GM18870 (cell line): ENCODE results near the gene DSTYK.

Source experiments
- ATAC-seq: cut with Tn5 transposase; IDR thresholded peaks from one replicate; pipeline ENCODE4 v1.9.1; 2021; ENCODE audit warnings: moderate library complexity; ENCODE audit not compliant: unreplicated experiment

DSTYK gene

DNA sequence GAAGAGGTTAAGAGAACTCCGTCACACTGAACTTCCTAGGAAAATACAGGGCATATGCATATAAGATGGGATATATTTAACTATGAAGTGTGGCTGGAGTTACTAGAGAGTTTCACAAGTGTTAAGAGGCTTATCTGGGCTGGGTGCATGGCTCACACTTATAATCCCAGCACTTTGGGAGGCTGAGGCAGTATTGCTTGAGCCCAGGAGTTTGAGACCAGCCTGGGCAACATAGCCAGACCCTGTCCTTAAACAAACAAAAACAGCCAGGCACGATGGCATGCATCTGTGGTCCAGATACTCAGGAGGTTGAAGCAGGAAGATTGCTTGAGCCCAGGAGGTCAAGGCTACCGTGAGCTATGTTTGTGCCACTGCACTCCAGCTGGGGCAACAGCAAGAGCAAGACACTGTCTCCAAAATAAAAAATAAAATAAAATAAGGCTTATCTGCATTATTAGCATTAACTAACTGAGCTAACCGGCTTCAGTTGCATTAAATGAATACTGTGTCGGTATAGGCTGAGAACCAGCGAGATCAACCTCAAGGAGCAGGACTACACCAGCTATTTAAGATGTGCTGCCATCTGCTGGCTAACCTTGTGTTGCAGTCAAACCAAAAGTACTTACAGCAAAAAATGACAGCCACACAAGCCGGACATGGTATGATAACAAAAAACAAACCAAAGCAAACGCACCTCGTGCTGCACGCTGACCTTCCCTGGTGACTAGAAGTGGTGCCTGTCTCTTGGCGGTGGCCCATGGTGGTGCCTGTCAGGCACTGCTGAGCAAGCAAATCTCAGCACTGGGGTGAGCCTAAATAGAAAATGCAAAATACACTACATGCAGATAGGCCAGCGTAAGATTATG is 70.0 kb downstream of the DSTYK start:
- no peak for ATAC-seq

DNA sequence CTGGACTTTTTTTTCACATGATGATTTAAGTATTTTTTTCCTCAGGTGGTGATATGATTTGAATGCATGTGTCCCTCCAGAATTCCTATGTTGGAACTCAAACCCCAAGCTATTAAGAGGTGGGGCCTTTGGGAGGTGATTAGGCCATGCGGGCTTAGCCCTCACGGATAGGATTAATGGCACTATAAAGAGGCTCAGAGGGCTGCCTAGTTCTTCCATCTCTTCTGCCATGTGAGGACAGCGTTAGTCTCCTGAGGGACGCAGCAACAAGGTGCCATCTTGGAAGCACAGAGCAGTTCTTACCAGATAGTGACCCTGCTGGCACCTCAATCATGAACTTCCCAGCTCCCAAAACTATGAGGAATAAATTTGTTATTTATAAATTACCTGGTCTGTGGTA is 71.4 kb downstream of the DSTYK start:
- no peak for ATAC-seq

DNA sequence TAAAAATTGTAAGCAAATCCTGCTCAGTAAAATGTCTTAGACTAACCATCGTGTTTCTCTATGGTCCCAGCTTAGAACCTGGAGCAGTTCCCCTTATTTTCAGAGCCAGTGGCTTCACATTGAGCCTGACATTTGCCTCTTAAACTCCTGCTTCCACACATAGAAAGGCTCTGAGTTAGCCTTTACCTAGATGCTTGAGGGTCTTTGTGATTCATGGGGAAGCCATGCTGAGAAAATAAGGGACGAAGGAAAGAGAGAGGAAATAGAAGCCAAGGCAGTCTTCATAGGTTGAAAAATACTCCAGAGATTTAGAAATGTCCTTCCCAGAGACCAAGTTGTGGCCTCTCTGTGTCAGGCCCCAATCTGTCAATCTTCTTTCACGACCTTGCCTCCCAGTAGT is 73.6 kb downstream of the DSTYK start:
- no peak for ATAC-seq

DNA sequence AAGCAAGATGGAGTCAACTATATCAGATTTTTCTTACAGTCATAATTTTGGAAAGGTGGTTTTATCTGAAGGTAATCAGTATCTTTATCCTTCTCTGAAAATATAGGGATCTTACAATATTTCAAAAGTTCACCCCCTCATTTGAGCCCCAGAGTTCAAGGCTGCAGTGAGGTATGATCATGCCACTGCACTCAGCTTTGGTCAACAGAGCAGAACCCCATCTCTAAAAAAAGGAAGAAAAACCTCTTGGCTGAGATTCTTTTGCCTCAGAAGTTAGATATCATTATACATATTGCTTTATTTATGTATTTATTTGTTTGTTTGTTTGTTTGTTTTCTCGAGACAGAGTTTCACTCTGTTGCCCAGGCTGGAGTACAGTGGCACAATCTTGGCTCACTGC is 78.2 kb downstream of the DSTYK start:
- ATAC-seq = no peak

DNA sequence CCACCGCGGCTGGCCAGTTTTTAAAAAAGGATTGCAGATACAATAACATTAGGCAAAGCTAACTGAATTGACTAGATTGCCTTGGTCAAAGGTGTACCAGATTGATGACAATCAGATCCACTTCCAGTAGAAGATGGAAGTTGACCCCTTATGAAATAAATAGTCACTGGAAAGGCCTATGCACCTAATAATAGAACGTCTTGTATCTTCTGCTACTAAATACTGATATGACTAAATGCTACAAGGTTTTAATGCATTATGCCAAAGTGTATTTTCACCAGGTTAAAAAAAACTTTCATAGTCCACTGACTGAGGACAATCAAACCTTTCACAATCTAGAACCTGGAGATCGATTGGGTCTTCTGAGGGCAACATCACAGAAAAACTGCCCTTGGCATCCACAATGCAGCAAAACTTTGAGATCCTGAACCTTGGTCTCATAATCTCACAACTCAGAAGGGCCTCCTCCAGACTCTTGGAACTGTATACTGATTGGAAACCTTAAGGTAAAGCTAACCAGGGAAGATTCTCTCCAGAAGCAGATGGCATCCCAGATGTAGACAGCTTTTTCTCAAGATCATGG is 82.0 kb downstream of the DSTYK start:
- no peak for ATAC-seq

DNA sequence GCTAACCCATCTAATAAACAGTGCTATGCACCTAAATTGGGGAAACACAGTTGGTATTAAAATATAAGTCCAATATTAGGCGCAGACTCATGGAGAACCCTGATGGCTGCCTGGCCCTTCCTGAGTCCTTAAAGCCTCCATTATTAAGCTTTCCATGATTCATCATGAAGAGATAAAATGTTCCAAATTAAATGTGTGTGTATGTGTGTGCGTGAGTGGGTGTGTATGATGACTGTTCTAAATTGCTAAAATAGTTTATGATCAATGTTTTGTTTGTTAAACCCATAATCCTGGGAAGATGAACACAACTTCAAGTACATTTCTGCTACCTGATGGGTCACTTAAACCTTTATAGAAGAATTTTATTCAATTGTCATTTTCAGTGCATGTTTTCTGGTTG is 83.5 kb downstream of the DSTYK start:
- no peak for ATAC-seq

DNA sequence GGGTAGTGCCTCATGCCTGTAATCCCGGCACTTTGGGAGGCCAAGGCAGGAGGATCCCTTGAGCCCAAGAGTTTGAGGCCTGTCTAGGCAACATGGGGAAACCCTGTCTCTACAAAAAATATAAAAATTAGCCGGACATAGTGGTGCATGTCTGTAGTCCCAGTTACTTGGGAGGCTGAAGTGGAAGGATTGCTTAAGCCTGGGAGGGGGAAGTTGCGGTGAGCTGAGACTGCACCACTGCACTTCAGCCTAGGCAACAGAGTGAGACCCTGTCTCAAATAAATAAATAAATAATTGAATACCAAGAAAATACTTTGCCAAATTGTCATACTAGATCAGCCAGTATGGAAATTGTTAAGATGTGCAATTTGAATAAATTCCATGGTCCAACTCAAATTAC is 83.9 kb downstream of the DSTYK start:
- ATAC-seq = no peak

DNA sequence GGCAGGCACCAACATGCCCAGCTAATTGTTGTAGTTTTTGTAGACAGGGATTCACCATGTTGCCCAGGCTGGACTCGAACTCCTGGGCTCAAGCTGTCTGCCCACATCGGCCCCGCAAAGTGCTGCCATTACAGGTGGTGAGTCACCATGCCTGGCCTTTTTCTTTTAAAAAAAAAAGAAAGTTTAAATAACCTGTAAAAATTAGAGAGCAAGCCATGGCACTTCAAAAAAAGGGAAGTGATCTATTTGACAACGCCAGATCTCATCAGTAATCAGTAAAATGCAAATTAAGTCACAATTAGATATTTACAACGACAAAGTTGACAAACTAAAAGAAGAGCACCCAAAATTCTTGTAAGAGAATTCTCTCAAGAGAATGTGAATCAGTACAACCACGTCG is 86.8 kb downstream of the DSTYK start:
- no peak for ATAC-seq

DNA sequence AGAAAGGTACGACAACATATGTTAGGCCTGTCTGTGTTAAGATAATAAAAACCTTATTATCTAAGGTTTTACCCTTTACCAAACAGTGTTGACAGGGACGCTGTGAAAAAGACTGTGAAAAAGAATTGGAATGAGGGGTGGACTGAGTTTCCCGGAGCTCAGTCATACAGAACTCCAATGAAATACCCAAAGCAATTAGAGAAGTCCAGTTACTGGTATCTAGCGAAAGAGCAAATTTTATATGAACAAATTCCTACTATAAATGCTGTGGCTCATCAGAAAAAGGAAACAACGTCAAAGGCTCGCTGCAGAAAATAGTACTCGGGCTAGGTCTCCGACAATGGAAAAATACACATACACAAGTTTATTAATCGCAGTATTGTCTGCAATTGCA is 89.0 kb downstream of the DSTYK start:
- peak; percentile 23 for ATAC-seq

DNA sequence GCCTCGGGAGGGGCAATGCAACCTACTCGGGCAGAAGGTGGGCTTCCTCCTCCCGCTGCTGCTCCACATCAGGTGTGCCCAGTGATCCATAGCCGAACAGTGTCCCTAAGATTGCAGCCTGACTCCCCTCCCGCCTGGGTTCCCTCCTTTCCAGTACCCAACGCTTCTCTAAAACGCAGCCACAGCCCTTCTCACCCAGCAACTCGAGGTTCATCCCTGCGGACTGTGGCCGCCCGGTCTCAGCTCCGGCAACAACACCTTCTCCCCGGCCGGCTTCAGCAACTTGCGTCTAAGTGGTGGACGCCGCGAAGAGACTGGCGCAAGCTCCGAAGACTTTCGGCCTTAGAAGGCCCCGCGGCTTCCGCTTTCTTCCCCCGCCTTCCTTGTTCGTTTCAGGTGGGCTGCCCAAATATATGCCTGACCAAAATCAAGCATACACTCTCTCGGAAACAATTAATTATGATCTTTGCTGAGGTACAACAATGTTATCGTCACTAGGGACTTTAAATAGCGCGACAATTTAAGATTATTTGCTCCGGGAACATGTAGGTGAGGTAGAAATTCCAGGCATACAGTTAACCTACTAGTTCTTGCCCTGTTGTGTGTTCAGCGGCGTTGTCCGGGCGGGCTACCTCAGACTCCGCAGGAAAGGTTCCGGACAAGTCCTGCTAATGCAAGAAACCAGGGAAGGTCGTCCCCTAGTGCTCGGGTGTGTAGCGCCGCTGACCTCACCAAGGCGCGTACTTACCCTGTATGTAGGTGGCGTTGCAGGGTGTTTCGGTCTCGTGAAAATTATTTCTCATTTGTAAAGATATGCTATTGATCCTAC is 89.6 kb downstream of the DSTYK start, which contains the start of gene RBBP5:
RBBP5 (minus strand) TSS at position 319 of the 829 bp plus-strand sequence; CDS start at position 214, 105 bp downstream.
- ATAC-seq = peak; percentile 93

DNA sequence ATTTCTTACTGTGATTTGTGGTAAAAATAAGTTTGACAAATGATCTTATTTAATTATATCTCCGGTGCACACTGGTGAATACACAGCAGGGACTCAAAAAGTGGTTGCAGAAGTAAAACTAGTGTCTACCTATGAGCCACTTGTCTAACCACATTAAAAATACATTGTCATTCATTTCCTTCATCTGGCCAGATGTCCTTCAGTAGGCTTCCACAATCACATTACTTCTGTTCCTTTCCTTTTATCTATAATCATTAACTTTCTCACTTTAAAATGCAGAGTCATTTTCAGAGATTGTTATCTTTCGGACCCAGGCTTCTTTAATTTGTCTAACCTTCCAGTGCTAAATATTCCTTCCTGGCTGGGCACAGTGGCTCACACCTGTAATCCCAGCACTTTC is 92.8 kb downstream of the DSTYK start:
- no peak for ATAC-seq

DNA sequence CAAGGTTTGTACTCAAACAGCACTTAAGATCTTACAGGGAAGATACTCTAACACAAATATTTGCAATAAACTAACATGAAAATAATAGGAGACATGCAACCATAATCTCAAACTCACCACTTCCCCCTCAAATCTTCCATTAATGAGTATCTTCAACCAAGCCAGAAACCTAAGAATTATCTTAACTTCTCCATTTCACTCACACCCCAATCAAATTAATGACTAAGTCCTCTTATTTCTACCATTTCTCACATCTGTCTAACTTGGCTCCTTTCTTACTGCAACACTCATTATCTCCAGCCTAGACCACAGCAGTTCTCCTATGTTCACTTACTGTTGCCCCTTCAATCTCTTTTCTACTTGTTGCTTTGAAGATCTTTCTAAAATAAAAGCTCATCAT is 100.1 kb downstream of the DSTYK start:
- ATAC-seq = no peak

DNA sequence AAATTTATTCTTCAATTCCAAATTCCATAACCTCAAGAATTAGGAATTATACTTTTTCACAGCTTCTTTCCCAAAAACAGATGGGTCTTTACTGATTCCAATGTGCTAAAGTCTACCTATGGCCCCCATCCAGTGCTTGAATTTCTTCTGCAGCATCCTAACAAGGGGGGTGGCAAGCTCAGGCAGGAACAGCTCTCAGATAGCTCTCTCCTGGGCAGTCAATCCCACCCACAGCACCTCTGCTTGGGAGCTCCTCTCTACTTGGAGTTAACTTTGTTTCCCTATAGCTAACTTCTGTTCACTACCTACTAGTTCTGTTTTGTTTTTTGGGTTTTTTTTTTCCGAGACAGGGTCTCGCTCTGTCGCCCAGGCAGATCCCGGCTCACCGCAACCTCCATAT is 101.8 kb downstream of the DSTYK start:
- no peak for ATAC-seq

DNA sequence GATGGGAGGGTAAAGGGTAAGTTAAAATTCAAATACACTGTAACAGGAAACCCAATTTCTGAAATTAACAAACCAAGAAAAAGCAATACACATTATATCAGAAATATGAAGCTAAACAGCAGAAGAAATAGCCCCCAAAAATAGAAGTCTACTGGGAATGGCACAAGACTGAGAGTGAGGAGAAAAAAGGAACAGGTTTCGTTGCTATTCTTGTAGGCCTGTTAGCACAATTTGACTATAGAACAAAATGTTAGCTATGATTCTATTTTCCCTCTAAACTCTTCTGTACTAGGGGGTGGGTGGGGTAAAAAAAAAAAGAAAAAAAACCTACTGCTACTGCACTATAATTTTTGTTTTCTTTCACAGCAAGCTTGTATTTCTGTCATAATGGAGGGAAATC is 102.2 kb downstream of the DSTYK start:
- no peak for ATAC-seq

DNA sequence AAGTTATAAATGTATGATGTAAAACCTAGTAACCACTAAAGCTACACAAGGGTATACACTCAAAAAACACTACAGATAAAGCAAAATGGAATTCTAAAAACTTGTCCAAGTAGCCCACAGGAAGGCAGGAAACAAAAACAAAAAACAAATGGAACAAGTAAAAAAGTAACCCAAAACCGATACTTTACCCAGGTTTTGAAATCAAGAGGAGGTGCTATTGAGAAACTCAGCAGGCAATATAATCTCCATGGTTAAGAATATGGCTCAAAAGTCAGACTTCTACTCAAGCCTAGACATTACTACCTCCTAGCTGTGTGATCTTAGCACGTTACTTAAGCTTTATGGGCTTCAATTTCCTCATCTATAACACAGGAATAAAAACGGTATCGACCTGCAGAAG is 103.0 kb downstream of the DSTYK start:
- ATAC-seq = no peak

DNA sequence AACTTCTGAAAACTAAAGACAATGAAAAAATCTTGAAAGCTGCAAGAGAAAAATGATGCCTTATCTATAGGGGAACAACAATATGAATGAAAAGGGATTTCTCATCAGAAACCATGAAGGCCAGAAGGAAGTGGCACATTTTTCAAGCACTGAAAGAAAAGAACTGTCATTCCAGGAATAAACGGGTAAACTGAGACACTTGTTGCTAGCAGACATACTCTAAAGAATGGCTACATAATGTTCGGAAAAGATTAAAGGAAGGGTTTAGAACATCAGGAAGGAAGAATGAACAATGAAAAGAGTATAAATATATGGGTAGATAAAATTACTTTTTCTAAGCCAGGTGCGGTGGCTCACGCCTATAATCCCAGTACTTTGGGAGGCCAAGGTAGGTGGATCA is 104.2 kb downstream of the DSTYK start:
- no peak for ATAC-seq

DNA sequence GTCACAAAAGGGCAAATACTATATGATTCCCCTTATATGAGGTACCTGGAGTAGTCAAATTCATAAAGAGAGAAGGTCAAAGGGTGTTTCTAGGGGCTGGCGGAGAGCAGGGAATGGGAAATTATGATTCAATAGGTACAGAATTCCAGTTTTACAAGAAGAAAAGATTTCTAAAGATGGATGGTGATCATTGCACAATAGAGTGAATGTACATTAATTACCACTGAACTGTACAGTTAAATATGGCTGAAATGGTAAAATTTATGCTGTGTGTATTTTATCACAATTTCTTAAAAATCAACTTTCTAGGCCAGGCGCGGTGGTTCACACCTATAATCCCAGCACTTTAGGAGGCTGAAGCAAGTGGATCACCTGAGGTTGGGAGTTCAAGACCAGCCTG is 109.1 kb downstream of the DSTYK start:
- ATAC-seq = no peak

DNA sequence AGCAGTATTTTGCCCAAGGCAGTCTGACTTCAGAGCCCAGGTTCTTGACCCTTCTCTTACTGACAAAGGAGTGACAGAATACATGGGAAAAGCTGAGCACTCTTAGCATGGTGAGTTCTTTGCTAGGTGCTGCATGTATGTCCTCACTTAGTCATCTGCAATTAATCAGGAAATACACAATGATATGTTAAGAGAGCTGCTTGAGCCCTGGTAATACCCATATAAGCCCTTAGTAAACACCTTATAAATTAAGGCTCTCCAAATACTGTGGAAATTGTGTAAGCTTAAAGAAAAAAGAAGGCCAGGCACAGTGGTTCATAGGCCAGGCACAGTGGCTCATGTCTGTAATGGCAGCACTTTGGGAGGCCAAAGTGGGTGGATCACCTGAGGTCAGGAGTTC is 113.3 kb downstream of the DSTYK start:
- no peak for ATAC-seq

DNA sequence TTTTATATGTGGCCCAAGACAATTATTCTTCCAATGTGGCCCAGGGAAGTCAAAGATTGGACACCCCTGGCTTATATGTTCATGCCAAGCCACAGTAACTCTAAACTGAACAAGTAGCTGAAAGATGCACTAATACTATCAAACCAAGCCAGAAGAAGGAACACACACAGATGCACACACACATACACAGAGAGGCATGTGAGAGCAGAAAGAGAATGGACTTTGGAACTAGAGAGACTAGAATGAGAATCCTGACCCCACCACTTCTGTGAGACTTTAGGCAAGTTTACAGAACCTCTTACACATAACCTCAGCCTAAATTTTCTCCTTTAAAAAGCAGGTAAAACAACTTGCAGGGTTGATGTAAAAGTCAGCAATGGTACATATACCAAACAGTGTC is 116.1 kb downstream of the DSTYK start:
- no peak for ATAC-seq
